WTC11 (cell line): Measurements from ENCODE around the gene GAS5.

Source experiments
- CTCF ChIP-seq: fragments of 200-600 bp; IDR thresholded peaks from 2 replicates; pipeline ENCODE4 v1.8.0; 2022; ENCODE audit warnings: antibody characterized with exemption
- FOXK1 ChIP-seq: sonication (generic); formaldehyde crosslinking; IDR thresholded peaks from 2 replicates; pipeline ENCODE4 v1.8.0; 2022; ENCODE audit warnings: mild to moderate bottlenecking, moderate library complexity, missing genetic modification reagents
- TF ChIP-seq, protein P1 (sequence below): sonication (generic); formaldehyde crosslinking; IDR thresholded peaks from 2 replicates; pipeline ENCODE4 v1.8.1; 2022; ENCODE audit warnings: low read depth, mild to moderate bottlenecking, moderate library complexity, missing genetic modification reagents, borderline replicate concordance

DNA sequence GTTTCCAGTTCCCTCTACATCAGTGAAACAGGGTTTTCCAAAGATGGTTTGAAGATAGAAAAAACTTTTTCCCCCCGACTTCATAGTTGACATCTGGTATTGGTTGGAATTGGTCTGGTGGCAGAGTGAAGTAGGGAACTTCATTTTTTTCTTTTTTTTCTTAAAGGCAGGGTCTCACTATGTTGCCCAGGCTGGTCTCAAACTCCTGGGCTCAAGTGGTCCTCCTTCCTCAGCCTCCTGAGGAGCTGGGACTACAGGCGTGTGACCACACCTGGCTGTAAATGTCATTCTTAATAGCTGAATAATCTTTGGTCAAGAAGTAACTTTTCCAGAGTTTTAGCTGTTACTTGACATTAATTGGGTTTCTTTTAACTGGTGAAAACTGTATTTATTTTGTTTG lies 22.1 kb upstream of the GAS5 start:
- TF ChIP-seq CTCF (no peak), FOXK1 (no peak)
- TF ChIP-seq, protein P1, sequence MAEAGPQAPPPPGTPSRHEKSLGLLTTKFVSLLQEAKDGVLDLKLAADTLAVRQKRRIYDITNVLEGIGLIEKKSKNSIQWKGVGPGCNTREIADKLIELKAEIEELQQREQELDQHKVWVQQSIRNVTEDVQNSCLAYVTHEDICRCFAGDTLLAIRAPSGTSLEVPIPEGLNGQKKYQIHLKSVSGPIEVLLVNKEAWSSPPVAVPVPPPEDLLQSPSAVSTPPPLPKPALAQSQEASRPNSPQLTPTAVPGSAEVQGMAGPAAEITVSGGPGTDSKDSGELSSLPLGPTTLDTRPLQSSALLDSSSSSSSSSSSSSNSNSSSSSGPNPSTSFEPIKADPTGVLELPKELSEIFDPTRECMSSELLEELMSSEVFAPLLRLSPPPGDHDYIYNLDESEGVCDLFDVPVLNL (CRISPR knock-in tag), result no peak
